Measurements from ENCODE around the gene GRAMD1A.
"Not testable (repeated sequence)": the region's sequence is repeated elsewhere in the genome, so short reads cannot be mapped to it uniquely, and the experiment has no call there.

The GRAMD1A gene

GRCh38 chr19:34979819-34980640, 20.1 kb upstream of the GRAMD1A start:
- no peak for DNase-seq

GRCh38 chr19:34982275-34982674, 17.8 kb upstream of the GRAMD1A start:
- DNase-seq: no peak

- DNase-seq: no peak
Observed at GRCh38 chr19:34983786-34984185, 16.3 kb upstream of the GRAMD1A start.

GRCh38 chr19:34984287-34984686, 15.8 kb upstream of the GRAMD1A start:
- no peak for DNase-seq

GRCh38 chr19:34985249-34986022, 14.7 kb upstream of the GRAMD1A start:
- DNase-seq: no peak

GRCh38 chr19:34988119-34988518, 12.0 kb upstream of the GRAMD1A start:
- DNase-seq: no peak

GRCh38 chr19:34989298-34989697, 10.8 kb upstream of the GRAMD1A start:
- no peak for DNase-seq

- DNase-seq: no peak
Observed at GRCh38 chr19:34990578-34991192, 9.4 kb upstream of the GRAMD1A start.

- DNase-seq: no peak
Observed at GRCh38 chr19:34991542-34992333, 8.4 kb upstream of the GRAMD1A start.

GRCh38 chr19:34992582-34992981, 7.5 kb upstream of the GRAMD1A start:
- DNase-seq: not testable (repeated sequence)

GRCh38 chr19:34994286-34994642, 5.9 kb upstream of the GRAMD1A start:
- DNase-seq: no peak

GRCh38 chr19:34994643-34995541, 5.2 kb upstream of the GRAMD1A start:
- no peak for DNase-seq

- DNase-seq: no peak
Observed at GRCh38 chr19:34995551-34995950, 4.6 kb upstream of the GRAMD1A start.

- no peak for DNase-seq
Observed at GRCh38 chr19:34997071-34997617, 3.0 kb upstream of the GRAMD1A start.

- DNase-seq: not testable (repeated sequence)
Observed at GRCh38 chr19:34998224-34998623, 1.9 kb upstream of the GRAMD1A start.

- DNase-seq: no peak
Observed at GRCh38 chr19:34998777-34999497, 1.2 kb upstream of the GRAMD1A start.

- DNase-seq: no peak
Observed at GRCh38 chr19:35000338-35000646, 169 bp downstream of the GRAMD1A start.

- peak; percentile 46 to 60 for DNase-seq
Observed at GRCh38 chr19:35000647-35001501, 751 bp downstream of the GRAMD1A start.

GRCh38 chr19:35002037-35002535, 2.0 kb downstream of the GRAMD1A start:
- DNase-seq: no peak

Data from activated CD4-positive, alpha-beta T cell treated with anti-CD3 and anti-CD28 coated beads for 4 hours (primary cell).